Stomach (tissue), 19 donors: ENCODE data around the gene TBC1D3I. TPM values are rescaled to one million over a fixed set of nuclear protein-coding genes. Genes with fewer than 3 reads are reported as not detected.
"Not testable (repeated sequence)": the region's sequence is repeated elsewhere in the genome, so short reads cannot be mapped to it uniquely, and the experiment has no call there.

ENCODE experiments used
- DNase-seq, 2 donors: peaks; one replicate each; pipeline versions ENCODE4 v3.0.0 to v3.0.0-alpha.2; 2013 to 2019
- H3K27ac ChIP-seq, 5 donors: fragments of 200-600 bp in 4 of 5; sonication (generic) in 4 of 5; one replicate each; pipeline ENCODE4 v1.5.1; 2013 to 2019; ENCODE audit warnings: mild to moderate bottlenecking in 1 of 5, moderate library complexity in 1 of 5
- H3K27me3 ChIP-seq, 3 donors: fragments of 200-600 bp; sonication (generic); one replicate each; pipeline ENCODE4 v1.5.1; 2017 to 2019; ENCODE audit warnings: mixed run types in 1 of 3
- H3K36me3 ChIP-seq, 4 donors: fragments of 200-600 bp; sonication (generic); 1 replicate in 3 of 4; 2 replicates in 1 of 4; pipeline ENCODE4 v1.5.1; 2016 to 2019
- H3K4me1 ChIP-seq, 4 donors: fragments of 200-600 bp; sonication (generic); one replicate each; pipeline ENCODE4 v1.5.1; 2016 to 2019
- H3K4me3 ChIP-seq, 4 donors: fragments of 200-600 bp; sonication (generic) in 3 of 4; one replicate each; pipeline ENCODE4 v1.5.1; 2016 to 2019; ENCODE audit warnings: mild to moderate bottlenecking in 1 of 4
- H3K9me3 ChIP-seq, 4 donors: fragments of 200-600 bp; sonication (generic); one replicate each; pipeline ENCODE4 v1.5.1; 2016 to 2019
- WGBS, 5 donors: extraction: QIAGEN DNeasy Blood & Tissue Kit in 3 of 5; methylation state at CpG; one replicate each; pipeline versions ENCODE4 v1.1.5 to v1.1.7; 2013 to 2018; 5-methylcytosine and 5-hydroxymethylcytosine counted together
- intact Hi-C: fragments of 100-400 bp; cut with DNase I; formaldehyde crosslinking; loops from one replicate; pipeline ENCODE4 v1.15.1; 2023; ENCODE audit warnings: low total_unique reads
- long read RNA-seq, 10 donors: transcript quantifications; one replicate each; lab custom pipeline, GENCODE V29; 2026
- polyA plus RNA-seq, 3 donors: library from polyadenylated mRNA; stranded (reverse); fragments of 200-250 nt; gene quantifications; one replicate each; pipeline ENCODE4 v1.2.3, GENCODE V29; 2013
- total RNA-seq, 5 donors: library from RNA; depleted of rRNA; stranded (reverse); fragments of >200 nt; gene quantifications; one replicate each; pipeline versions ENCODE4 v1.1.0 to v1.2.3, GENCODE V29; 2014 to 2016
- donor health status: healthy with polysubstance abuse.
- donor health status: Bipolar disorder and iron deficiency.
- donor health status: healthy.

Gene TBC1D3I
- total RNA-seq: 1 to 10 TPM in 1 of 5 donors, not detected in 4; 5.8 TPM
- polyA plus RNA-seq: under 1 TPM in 1 of 3 donors, not detected in 2; 0.65 TPM
- long read RNA-seq, donor 1: 0 reads
- long read RNA-seq, donor 2: 0 reads
- long read RNA-seq, donor 3: 0 reads
- long read RNA-seq, donor 4: 0 reads
- long read RNA-seq, donor 5: 0 reads
- long read RNA-seq, donor 6: 0 reads
- long read RNA-seq, donor 7: 0 reads
- long read RNA-seq, donor 8: 0 reads
- long read RNA-seq, donor 9: 0 reads
- long read RNA-seq, donor 10: 0 reads

GRCh38 chr17:36264470-36264869, at the start of gene TBC1D3I:
Gene TBC1D3I, minus strand, starts transcription at chr17:36264570. Its CDS starts 1,585 bp downstream, at chr17:36262985.
- H3K27me3 ChIP-seq, H3K27ac ChIP-seq, DNase-seq, H3K4me1 ChIP-seq, H3K36me3 ChIP-seq, intact Hi-C loops, H3K9me3 ChIP-seq, H3K4me3 ChIP-seq: not testable (repeated sequence)
- no CpG with 5 or more reads among the region's 11 CpGs for WGBS, 5 donors

DNA sequence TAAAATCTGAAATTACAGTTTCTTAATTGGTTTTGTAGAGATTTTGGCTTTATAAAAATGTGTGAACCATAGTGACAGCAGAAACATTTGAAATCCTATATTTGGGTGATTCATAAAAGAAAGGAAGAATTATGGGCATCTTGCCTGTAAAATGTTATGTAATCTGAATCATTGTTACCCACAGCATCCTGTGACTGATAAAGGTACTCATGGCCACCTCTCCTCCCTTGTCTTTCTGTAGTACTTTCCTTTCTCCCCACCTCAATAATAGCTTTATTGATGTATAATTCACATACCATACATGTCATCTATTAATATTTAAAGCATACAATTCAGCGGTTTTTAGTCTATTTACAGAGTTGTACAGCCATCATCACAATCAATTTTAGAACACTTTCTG, 30.8 kb upstream of the TBC1D3I start:
- H3K4me3 ChIP-seq, H3K27ac ChIP-seq, H3K36me3 ChIP-seq, H3K4me1 ChIP-seq, DNase-seq, H3K27me3 ChIP-seq, H3K9me3 ChIP-seq, intact Hi-C loops: not testable (repeated sequence)
- no CpG with 5 or more reads among the region's 1 CpG for WGBS, 5 donors

DNA sequence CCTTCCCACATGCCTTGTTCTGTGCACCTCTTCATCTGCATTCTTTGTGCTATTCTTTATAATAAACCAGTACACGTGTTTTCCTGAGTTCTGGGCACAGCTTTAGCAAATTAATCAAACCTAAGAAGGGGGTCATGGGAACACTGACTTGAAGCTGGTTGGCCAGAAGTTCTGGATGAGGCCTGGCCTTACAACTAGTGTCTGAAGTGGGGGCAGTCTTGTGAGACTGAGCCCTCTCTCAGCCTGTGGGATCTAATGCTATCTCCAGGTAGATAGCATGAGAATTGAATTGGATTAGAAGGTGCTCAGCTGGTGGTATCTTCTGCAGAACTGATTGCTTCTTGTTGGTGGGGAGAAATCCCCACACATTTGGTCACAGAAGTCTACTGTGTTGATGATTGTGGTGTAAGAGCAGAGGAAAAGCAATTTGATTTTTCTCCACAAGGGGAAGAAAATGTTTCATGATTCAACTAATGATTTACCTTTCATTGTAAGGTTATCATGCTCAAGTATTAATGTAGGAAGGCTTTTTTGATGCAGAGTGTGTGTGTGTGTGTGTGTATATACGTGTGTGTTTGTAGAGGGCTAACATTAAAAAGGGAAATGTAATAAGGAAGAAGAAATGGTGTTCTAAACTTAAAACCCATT, 25.7 kb upstream of the TBC1D3I start:
- H3K4me1 ChIP-seq, H3K4me3 ChIP-seq, H3K27ac ChIP-seq, DNase-seq, H3K36me3 ChIP-seq, intact Hi-C loops, H3K9me3 ChIP-seq, H3K27me3 ChIP-seq: not testable (repeated sequence)
- 20 to 53% (median 35%) methylated on average over 1 of the region's 2 CpGs for WGBS, 5 donors

DNA sequence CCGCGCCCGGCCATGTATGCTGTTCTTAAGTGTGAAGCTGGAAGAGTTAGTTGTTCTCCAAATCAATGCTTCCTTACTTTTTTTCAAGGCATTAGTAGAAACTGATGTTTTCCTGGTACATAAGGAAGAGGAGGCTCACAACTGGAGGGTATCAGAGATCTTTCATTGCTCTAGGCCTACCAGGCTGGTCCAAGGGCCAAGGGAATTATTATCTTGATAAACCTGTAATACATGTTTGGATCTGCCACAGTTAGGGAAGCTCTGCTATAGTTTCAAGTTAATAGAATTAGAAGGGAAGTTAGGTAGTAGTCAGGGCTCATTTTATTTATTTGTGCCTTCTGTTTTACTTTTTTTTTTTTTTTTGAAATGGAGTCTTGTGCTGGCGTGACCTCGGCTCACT, 19.8 kb upstream of the TBC1D3I start:
- 96% methylated on average over 3 of the region's 5 CpGs; no CpG with 5 or more reads in 3 of the 5 donors for WGBS, 5 donors
- not testable (repeated sequence) for H3K36me3 ChIP-seq

DNA sequence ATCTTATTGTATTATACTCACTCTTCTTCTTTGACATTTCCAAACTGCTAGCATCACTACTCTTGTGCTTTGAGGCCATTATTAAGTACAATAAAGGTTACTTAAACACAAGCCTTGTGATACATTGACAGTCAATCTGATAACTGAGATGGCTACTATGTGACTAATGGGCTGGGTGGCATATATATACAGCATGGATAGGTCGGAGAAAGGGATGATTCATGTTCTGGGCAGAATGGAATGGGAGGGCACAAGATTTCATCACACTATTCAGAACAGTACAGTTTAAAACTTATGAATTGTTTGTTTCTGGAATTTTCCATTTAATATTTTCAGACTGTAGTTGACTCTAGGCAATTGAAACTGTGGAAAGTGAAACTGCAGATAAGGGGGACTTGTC, 18.9 kb upstream of the TBC1D3I start:
- H3K27me3 ChIP-seq, H3K9me3 ChIP-seq, DNase-seq, H3K4me3 ChIP-seq, H3K27ac ChIP-seq, intact Hi-C loops, H3K36me3 ChIP-seq, H3K4me1 ChIP-seq: not testable (repeated sequence)
- WGBS, 5 donors: no CpG with 5 or more reads among the region's 1 CpG

More for the DNA sequence above, 19.8 kb upstream of the TBC1D3I start:
- H3K4me3 ChIP-seq, intact Hi-C loops, H3K9me3 ChIP-seq, H3K27ac ChIP-seq, H3K4me1 ChIP-seq, H3K27me3 ChIP-seq, DNase-seq: not testable (repeated sequence)

GRCh38 chr17:36242046-36242445, 22.3 kb downstream of the TBC1D3I start:
- H3K27ac ChIP-seq, H3K4me3 ChIP-seq, H3K9me3 ChIP-seq, H3K4me1 ChIP-seq, DNase-seq, intact Hi-C loops, H3K36me3 ChIP-seq, H3K27me3 ChIP-seq: not testable (repeated sequence)
- WGBS, 5 donors: 71 to 90% (median 83%) methylated on average over 3 of the region's 4 CpGs

GRCh38 chr17:36229644-36230043, 34.7 kb downstream of the TBC1D3I start:
- H3K27ac ChIP-seq, H3K4me1 ChIP-seq, intact Hi-C loops, H3K9me3 ChIP-seq, H3K36me3 ChIP-seq, DNase-seq, H3K4me3 ChIP-seq, H3K27me3 ChIP-seq: not testable (repeated sequence)
- whole genome bisulfite sequencing, 5 donors: 26 to 52% (median 44%) methylated on average over 4 to 5 of the region's 5 CpGs

DNA sequence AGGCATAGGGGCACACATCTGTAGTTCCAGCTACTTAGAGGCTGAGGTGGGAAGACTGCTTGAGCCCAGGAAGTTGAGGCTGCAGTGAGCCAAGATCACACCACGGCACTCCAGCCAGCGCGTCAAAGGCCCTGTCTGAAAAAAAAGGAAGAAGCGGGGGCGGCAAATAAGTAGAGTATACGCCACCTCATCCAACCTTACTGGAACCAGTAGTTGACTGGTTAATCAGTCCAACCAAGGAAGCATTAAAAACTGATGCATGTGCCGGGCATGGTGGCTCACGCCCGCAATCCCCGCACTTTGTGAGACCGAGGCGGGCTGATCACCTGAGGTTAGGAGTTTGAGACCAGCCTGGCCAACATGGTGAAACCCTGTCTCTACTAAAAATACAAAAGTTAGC, 41.4 kb downstream of the TBC1D3I start:
- peaks cover 0 to 17% (median 5%) of the 10 kb centered on the region in 4 donors for H3K9me3 ChIP-seq
- H3K4me3 ChIP-seq, H3K36me3 ChIP-seq, H3K27me3 ChIP-seq, H3K4me1 ChIP-seq, H3K27ac ChIP-seq, DNase-seq, intact Hi-C loops: not testable (repeated sequence)
- 82 to 94% (median 93%) methylated on average over 11 to 12 of the region's 12 CpGs for WGBS, 5 donors

DNA sequence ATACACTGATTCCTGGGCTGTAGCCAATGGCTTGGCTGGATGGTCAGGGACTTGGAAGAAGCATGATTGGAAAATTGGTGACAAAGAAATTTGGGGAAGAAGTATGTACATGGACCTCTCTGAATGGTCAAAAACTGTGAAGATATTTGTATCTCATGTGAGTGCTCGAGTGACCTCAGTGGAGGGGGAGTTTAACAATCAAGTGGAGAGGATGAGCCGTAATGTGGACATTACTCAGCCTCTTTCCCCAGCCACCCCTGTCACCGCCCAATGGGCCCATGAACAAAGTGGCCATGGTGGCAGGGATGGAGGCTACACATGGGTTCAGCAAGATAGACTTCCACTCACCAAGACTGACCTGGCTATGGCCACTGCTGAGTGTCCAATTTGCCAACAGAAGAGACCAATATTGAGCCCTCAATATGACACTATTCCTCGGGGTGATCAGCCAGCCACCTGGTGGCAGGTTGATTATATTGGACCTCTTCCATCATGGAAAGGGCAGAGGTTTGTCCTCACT, 42.7 kb downstream of the TBC1D3I start:
- H3K27me3 ChIP-seq, H3K4me1 ChIP-seq, H3K4me3 ChIP-seq, intact Hi-C loops, DNase-seq, H3K27ac ChIP-seq, H3K36me3 ChIP-seq: not testable (repeated sequence)
- H3K9me3 ChIP-seq: peaks cover 0 to 17% (median 5%) of the 10 kb centered on the region in 4 donors
- 85 to 87% (median 85%) methylated on average over 4 of the region's 4 CpGs for WGBS, 5 donors

- DNase-seq, H3K27me3 ChIP-seq, intact Hi-C loops, H3K36me3 ChIP-seq, H3K4me1 ChIP-seq, H3K4me3 ChIP-seq, H3K27ac ChIP-seq: not testable (repeated sequence)
- peaks cover 0 to 17% (median 5%) of the 10 kb centered on the region in 4 donors for H3K9me3 ChIP-seq
- WGBS, 5 donors: 74 to 83% (median 80%) methylated on average over 3 of the region's 3 CpGs
Measured at GRCh38 chr17:36220737-36221580, 43.4 kb downstream of the TBC1D3I start.

GRCh38 chr17:36219556-36219955, 44.8 kb downstream of the TBC1D3I start:
- H3K4me1 ChIP-seq, H3K27me3 ChIP-seq, H3K27ac ChIP-seq, intact Hi-C loops, H3K36me3 ChIP-seq, DNase-seq, H3K4me3 ChIP-seq: not testable (repeated sequence)
- peaks cover 0 to 17% (median 5%) of the 10 kb centered on the region in 4 donors for H3K9me3 ChIP-seq
- 93 to 100% (median 100%) methylated on average over 1 of the region's 1 CpG for WGBS, 5 donors
